ENCODE results near the gene TRAF1.
A peak's percentile ranks its signal among the peaks of the same experiment; 100 is the strongest.

TRAF1 gene

DNA sequence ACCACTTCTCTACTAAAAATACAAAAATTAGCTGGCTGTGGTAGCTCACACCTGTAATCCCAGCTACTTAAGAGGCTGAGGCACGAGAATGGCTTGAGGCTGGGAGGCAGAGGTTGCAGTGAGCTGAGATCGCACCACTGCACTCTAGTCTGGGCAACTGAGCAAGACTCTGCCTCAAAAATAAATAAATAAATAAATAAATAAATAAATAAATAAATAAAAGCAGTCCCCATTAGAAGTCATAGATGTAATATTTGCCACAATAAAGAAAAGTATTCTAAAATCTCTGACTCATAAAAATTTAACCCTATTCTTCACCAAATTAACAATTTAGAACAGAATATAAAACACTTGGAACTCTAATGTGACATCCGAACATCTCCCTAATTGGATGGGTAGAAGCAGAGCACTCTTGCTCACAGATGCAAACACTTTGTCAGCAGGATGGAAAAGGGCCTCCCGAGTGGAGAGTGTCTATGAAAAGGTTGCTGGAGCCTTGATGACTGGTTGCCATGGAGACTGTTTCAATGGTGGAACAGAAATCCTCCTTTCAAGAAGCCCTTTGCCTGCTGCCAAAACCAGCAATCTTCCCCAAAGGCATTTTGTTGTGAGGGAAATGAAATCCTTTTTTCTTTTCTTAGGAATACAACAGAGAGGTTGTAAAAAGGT lies 38.9 kb upstream of the TRAF1 start:
- TF ChIP-seq CTCF (conservative IDR thresholded peaks at IDR 0.05), result no peak
- H3K27ac ChIP-seq, result no peak overlapping the region

DNA sequence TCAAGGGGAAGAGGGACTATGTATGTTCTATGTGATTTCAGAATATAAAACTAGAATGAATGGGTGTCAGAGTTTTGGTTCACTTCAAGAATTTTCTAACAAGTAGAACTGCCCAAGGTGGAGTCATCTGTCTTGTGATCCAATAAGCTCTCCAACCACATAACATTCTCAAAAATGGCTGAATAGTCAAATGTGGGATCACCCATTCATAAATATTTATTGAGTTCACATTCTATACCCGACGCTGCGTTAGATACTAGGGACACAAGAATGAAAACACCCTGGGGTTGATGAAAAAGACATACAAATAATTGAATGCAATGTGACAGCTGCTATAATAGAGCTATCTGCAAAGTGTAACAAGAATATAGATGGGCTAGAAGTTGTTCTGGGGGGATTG lies 35.3 kb upstream of the TRAF1 start:
- H3K27ac ChIP-seq, result no peak overlapping the region
- no peak for TF ChIP-seq CTCF (conservative IDR thresholded peaks at IDR 0.05)

- TF ChIP-seq CTCF (conservative IDR thresholded peaks at IDR 0.05), result no peak
- H3K27ac ChIP-seq, result no peak overlapping the region
Observed at GRCh38 chr9:120960001-120960400, 33.4 kb upstream of the TRAF1 start.

- no peak overlapping the region for H3K27ac ChIP-seq
- TF ChIP-seq CTCF (conservative IDR thresholded peaks at IDR 0.05), result no peak
Observed at GRCh38 chr9:120956862-120957261, 30.3 kb upstream of the TRAF1 start.

GRCh38 chr9:120951960-120952618 lies 25.5 kb upstream of the TRAF1 start:
- H3K27ac ChIP-seq, result peak overlapping the region; percentile 76
- no peak for TF ChIP-seq CTCF (conservative IDR thresholded peaks at IDR 0.05)

- peak overlapping the region; percentile 76 for H3K27ac ChIP-seq
- TF ChIP-seq CTCF (conservative IDR thresholded peaks at IDR 0.05), result no peak
Observed at GRCh38 chr9:120950421-120951388, 24.1 kb upstream of the TRAF1 start.

- no peak for TF ChIP-seq CTCF (conservative IDR thresholded peaks at IDR 0.05)
- H3K27ac ChIP-seq, result no peak overlapping the region
Observed at GRCh38 chr9:120949290-120949689, 22.7 kb upstream of the TRAF1 start.

All from VCaP (cell line).